ENCODE measurements around the gene AMN.

AMN gene

DNA sequence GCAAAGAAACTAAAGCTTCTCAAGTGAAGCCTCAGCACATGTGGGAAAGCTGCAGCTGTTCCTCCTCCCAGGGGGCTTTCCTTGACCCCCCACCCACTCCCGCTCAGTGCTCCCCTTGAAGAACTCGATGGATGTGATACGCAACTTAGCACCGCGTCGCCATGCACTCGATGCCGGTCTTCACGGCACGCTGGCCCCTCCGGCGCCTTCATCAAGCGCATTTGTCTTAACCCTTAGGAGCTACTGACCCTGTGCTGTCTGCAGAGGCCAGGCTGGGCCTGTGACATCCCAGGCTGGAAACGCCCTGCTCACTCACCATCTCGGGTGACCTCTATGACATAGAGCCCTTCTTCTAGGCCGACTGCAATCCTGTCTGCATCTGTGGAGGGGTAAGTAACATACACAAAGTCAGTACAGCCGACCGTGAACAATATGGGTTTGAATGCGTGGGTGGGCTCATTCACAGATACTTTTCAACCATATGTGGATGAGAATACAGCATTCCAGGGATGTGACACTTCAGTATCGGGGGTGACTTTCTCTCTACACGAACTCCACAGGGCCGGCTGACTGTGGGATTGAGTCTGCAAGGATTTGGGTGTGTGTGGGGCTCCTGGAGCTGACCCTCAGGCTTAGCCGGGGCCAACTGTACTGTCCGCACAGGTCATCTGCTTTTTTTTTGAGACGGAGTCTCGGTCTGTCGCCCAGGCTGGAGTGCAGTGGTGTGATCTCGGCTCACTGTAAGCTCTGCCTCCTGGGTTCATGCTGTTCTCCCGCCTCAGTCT is 23.1 kb downstream of the AMN start:
- DNase-seq = no peak

DNA sequence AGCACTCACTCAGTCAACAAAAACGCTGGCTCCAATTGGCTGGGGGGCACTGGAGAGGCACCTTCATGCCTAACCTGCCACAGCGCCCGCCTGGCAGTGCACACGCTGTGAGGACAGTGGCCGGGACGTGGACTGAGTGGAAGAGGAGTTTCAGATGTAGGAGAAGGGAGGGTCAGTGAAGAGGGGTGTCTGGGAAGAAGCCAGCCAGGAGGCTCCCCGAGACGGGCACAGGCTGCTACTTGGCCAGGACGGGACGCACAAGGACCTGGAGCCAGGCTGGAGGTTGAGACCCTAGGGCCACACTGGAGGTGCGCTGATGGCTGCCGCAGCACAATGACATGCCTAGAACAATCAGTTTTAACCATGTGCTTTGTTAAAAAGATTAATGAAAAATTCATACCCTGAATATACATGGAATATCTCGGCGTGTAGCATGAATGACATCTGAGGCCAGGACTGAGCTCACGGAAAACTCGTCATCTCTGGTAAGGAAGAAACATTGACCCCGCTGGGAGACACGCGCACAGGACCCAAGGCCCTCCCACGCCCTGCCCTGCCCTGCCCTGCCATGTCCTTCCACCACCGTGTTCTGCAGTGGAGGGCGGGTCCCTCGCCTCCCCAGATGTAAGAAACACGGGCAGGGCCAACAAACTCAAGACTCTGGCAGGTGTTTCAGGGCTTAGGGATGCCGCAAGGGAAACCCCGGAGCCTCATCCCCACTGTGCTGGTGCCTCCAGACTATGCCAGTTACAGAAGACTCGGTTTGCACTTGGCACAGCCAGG is 25.0 kb downstream of the AMN start:
- no peak for DNase-seq

DNA sequence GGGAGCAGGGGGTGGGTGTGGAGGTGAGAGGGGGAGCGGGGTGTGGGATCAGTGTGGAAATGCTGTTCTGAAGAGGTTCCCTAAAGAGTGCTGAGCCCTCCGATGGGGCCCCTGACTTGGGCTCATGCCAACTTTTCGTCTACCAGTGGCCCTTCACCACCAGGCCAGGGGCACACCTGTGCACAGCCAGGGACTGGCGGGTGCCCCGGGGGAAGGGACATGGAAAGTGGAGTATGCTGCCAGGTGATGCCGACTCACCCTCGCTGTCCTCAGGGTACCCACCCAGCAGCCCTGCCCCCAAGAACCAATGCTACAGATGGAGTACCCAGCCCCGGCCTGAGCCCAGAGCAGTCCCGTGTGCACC is 26.2 kb downstream of the AMN start:
- peak; percentile 9 for DNase-seq

DNA sequence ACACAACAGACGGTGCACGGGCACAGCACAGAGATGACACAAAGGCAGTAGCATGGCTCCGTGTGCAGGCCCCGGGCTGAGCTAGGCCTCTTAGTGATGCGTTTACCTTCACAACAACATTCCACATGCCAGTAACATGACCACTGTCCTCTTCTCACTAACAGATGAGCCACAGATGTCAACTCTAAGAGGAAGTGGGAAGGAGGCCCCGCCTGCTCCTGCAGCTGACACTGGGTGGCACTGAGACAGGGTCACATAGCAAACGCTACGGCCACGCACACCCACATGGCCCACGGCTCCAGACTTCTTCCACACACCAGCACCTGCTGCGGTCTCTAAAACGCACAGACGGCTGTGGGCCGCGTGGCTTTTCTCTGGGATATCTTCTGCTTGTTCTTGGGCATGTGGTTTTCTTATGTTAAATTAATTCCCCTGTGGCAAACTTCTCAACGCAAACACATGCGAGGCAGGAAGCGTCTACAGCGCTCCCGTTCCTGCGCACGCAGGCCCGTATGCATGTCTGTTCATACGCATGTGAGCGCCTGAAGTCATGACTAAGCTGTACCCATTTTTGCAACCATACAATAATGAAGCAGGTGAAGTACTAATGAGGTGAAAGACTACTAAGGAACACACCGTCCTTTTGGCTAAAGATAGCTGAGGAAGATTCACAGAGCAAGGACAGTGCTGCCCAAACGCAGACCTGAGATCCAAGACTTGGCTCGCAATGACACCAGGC is 26.8 kb downstream of the AMN start:
- DNase-seq = no peak

DNA sequence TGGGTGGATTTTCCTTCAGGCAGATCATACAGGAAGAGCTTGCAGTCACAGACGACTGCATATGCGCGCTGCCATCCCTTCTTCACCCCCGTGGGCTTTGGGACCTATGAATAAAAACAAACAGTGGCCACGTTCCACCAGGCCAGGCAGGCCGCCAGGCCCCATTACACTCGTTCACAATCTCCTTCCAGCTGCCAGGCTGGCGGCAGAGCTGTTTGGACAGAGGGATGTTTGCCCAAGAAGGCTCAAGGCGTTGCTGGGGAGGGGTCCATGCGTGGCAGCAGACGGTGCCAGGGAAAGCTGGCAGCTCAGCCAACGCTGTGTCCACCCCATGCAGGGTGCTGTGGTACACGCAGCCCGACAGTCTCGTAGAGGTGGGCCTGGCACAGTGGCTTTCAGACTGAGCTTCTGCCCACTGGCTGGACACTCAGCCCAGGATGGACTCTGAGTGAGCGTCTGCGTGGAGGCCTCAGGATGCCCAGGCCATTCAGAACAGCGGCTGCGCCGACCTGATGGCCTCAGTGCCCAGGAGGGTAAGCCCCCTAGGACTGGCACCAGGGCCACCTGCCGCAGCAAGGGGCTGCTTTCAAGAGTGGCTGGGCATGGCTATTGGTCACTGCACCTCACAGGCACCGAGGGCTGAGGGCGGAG is 27.5 kb downstream of the AMN start:
- DNase-seq = peak; percentile 19

DNA sequence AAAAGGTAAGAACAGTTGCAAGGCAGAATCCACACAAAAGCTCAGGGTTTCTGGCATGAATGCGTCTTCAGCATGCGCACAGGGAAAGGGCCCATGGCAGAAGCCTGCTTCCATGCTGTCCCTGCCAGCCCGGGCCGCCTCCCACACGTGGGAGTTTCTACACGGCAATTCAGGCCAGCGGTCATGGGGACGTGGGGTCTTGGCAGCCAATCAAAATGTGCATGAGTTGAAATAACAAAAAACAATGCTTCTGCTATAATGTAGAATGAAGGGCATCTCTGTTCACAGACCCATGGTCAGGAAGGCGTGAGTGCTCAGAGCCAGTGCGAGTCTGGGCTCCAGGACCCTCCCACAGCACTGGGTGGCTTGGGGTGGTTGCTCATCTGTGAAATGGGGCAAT is 28.6 kb downstream of the AMN start:
- no peak for DNase-seq

DNA sequence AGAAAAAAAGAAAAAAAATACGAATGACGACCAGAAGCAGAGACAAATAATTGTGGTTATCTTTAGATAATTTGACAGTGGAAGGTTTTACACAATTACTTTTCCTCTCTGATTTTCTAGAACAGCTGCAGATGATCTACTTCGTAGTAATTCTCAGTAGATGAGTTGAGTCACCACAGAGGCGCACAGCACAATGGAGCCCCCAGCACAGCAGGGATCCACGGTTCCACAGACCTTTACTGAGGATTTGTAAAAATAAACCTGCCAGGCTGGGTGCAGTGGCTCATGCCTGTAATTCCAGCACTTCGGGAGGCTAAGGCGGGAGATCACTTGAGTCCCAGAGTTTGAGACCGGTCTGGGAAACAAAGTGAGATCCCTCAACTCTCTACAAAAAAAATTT is 29.3 kb downstream of the AMN start:
- DNase-seq = no peak

DNA sequence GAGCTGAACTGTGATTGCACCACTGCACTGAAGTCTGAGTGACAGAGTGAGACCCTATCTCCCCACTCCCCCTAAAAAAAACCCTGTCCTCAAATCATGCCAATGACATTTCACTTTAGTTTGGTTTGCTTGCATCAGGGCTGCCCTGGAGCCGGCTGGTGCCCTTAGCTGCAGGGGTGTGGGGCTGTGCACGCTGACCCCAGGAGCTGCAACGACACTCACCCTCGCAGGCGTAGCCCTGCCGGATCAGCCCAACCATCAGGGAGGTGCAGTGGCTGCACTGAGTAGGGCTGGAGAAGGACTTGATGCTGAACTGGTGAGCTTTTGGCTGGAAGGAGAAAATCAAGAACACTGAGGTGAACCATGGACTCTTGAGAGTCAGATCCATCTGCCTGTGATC is 29.8 kb downstream of the AMN start:
- no peak for DNase-seq

DNA sequence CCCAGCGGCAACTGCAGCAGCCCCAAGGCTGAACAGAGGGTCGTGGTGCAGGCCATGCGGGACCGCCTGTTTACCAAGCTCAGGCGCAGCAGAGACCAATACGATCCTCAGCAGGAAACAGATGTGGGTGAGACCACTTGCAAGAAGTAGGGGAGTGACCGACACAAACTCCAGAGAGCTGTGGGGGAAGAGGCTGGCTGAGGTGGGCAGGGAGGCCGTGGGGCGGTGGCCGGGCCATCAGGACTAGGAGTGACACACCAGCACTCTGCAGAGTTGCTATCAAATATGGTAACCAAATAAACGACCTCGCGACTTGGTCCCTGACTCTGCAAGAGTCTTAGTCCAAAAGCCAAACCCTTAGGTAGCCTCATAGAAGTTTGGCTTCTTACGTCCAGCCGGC is 30.6 kb downstream of the AMN start:
- no peak for DNase-seq

DNA sequence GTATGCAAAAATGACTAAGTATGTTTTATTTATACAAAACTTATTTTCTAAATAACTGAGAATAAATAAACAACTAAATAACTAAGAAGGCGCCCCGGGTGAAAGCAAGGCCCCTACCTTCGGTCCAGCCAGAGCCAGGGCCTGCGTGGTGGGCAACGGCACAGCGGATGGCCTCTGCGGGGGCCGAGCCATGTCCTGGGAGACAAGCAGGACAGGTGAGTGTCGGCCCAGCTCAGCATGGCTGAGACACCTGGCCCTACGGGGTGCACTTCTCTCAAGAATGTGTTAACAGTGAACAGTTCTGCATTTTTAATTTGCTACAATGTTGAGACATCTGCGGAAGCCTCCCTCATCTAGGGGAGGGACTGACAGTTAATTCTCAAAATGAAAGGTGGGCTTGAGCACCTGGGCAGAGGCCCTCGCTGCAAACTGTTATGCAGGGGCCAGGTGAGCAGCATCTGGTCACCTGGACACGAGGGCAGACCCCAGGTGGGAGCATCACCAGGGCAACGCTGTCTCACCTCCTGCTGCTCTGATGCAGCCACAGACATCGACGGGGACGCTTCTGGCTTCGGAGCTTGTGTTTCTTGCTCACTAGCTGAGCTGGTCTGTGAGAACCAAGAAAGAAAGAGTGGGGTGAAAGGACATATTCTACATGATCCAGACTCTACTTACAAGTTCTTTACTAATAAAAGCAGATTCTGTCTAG is 31.8 kb downstream of the AMN start:
- DNase-seq = no peak

DNA sequence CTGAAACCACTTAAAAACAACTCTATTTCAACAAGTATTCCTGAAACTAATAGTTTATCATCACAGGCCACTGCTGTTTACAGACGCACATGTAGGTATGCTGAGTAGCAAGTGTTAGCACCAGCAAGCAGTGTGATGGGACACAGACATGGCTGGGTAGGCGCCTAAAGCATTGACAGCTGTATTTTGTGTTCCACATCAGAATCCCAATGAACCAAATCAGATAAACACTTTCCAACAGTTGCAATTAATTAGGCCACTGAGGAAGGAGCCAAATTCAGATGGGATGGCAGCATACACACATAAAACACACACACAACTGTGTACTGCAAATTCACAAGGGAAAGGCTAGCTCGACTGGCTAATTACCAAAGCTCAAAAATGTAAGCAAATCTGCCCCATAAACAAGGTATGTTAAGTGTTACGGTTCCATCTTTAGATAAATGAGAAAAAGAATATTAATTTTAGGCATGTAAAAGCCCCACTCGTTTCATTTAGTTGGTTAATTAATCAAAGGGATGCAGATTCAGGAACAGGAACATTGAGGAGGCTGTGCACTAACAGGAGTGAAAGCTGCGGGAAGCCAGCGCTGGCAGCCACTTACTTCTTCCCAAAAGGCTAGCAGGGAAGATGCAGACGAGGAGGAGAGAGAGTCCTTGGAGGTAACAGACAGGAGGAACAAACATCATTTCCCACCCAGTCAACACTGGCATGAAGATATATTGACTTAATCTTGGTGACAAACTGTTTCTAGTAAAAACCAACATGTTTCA is 33.4 kb downstream of the AMN start:
- DNase-seq = no peak

DNA sequence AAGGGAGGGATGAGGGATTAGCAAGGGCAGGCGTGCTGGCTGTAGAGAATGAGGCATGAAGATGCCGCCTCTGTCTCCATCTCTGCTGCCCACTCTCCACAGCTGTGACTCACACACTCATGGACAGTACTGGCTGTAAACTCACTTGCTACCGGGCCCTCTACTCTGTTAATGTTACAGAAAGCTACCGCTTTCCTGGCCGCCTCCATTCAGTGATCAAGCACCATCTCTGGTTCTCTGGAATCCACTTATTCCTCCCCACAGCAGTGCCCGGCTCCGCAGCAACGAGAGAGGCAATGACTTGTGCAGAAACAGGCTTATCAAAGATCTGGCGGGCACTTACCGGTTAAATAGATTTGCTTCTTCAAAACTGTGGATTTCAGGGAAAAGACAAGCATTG is 34.8 kb downstream of the AMN start:
- DNase-seq = no peak

DNA sequence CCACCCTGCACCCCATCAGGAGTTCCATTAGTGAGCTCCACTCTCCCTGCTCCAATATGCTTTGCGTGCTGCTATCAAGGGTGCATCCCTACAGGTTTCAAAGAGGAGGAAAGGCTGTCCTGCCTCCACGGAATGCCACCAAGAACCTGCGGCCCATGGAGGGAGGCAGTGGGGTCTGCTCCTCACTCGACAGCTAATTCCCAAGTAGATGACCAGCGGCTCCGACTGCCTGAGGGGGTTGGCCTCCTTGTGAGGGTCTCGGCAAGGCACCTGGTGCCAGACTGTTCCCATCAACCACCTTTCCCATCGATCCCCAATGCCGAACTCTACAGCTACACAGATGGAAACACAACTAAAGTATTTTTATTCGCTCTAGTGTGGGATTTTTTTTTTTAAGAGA is 36.0 kb downstream of the AMN start:
- DNase-seq = no peak

DNA sequence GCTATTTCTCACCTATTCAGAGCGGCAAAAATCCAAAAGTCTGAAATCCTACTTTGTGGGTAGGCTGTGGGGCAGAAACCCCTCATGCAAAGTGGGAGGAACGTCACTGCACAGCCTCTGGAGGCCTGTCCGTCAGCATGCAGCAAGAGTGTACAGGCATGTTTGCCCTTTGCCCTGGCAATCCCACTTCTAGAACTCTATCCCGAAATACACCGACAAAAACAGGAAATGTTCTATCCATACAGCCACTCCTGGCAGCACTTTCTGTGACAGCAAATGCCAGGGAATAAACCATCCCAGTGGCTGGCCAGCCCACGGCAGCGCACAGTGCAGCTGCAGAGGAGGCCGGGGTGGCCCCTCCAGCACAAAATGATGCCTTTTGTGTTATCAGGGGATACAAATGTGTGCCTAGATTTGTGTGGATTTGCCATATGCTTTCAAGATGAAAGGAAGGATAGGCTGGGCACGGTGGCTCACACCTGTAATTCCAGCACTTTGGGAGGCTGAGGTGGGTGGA is 39.7 kb downstream of the AMN start:
- DNase-seq = no peak

DNA sequence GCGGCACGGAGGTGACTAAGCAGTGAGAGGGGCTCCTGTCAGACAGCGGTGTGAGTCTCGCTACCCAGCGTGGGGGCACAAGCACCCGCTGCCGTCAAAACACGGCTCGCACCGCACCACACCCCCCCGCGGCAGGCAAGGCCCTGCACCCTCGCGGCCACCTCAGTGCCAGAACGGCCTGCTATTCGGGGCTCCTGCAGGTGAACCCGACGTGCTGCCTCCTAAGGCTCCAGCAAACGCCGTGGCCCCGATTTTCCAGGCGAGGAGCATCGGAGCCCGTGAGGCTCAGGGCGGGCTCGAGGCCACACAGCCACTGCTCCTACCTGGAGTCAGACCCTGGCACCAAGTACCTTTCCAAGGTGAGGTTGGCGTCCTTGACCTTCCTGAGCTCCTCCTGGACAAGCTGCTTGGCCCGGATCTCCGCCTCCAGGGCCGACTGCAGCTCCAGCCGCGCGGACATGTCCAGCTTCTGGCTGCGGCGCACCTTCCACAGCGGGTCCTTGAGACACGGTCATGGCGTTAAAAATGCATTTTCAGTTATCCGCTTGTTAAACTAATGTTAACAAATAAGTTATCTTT is 41.8 kb downstream of the AMN start:
- DNase-seq = no peak

DNA sequence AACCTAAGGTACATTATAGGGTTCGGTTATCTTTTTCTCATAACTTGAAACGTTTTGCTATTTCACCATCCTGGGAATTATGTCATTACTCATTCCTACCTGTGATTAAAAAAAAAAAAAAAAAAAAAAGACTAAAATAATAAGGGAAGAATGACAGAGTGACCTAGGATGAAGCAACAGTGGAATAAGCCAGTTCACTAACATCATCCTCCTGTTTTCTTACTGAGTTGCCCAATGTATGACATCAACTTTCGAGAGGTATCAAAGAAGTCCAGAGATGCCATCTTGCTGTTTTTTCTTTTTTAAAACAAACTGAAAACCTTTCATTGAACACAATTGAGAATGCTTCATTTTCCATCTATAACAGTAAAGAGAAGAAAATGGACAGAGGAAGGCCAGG is 42.8 kb downstream of the AMN start:
- DNase-seq = no peak

DNA sequence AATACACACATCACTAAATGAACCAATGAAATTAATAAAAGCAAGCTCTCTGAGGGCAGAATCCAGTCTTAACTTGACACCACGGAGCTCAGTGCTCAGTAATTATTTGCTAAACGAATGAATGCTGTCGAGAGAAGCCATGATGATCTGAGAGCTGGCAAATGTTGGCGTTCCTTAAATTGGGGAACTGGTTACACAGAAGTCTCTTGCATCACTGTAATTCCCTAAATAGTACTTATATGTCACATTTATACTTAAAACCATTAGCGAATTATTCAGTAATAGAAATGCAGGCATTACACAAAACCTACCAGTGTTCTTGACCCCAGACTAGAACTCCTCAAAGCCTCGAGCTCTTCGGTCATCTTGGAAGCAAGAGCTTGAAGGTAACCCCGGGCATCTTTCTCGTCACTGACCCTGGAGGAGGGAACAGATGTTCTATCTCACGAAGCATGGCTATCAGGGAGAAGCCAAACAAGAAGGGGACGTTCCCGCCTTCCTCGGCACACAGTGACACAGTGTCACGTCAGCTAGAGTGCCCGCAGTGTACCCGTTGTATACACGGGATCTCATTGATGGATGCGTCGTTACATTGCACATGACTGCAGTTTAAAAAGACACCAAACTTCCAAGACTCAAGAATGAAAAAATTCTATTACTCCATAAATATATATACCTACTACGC is 43.6 kb downstream of the AMN start:
- DNase-seq = no peak

DNA sequence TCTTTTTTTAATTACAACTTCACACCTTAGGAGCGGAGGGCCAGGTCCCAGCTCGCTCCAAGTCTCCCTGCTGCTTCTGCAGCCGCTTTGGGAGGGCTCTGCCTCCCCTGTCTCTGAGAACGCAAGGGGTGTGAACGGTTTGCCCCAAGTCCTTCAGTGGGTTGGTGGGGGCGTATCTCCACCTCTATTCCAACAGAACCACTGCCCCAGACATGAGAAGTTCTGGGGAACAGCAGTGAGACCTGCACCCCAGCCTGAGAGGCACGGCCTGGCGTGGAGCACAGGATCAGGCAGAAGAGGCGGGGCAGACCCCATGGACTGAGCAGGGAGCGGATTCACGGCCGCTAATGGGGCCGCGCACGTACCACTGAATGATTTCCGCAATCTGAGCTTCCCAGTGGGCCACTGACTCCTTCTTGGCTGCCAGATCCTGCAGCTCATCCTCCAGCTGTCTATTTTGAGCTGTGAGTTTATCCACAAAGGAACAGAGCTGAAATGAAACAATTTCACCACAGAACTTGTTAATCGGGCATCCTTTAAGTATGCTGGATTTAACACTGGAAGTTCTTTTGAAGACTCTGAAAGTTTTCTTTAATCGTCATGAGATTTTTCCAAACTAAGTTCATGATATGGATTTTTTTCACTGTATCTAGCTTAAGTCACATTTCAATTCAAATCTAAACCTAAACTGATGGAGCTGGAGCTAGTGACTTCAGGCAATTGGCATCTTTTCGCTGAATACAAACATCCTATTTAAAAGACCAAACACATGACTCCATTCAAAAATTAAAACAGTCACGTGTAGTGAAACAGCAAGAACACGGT is 44.4 kb downstream of the AMN start:
- DNase-seq = no peak

DNA sequence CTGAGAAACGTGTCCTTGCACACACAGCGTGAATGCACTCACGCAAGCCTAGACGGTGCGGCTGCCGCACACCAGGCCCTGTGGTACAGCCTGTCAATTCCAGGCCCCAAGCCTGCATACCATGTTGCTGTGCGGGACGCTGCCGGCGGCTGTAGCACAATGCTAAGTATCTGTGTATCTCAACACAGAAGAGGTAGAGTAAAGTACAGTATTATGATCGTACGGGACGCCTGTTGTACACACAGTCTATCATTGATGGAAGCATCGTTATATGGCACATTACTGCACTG is 45.0 kb downstream of the AMN start:
- DNase-seq = no peak

DNA sequence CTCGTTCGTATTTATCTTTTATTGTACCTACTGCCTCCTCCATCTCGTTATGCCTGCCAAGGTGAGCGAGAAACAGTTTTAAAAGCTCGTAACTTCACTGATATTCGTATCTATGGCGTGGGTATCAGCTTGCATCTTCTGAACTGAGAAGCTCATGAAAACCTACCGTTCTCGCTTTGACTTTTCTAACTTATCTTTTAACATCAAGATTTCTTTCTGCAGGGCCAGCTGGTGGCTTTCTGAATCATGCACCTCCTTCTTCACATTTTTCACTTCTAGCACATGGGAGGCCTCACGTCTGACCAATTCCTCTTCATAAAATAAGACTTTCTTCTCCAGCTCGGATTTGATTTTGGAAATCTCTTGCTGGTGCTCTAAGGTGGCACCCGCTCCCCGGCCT is 45.8 kb downstream of the AMN start:
- DNase-seq = no peak

Measured in NCI-H1105 treated with DMSO at 0.1 percent for 48 hours (cell line).